Liver (tissue), 3 donors: ENCODE measurements around the gene YDJC.

ENCODE experiments used
- GABPA ChIP-seq, 2 donors: IDR thresholded peaks in 1 of 2; conservative IDR thresholded peaks in 1 of 2; 2 replicates each; pipeline ENCODE4 v1.6.1; 2016; ENCODE audit warnings: antibody characterized with exemption in 2 of 2, mild to moderate bottlenecking in 1 of 2, moderate library complexity in 1 of 2
- TAF1 ChIP-seq: conservative IDR thresholded peaks from 2 replicates; pipeline ENCODE4 v1.6.1; 2016; ENCODE audit warnings: antibody characterized with exemption, mild to moderate bottlenecking
- TF ChIP-seq, protein P1 (sequence below): IDR thresholded peaks from 2 replicates; pipeline ENCODE4 v1.6.1; 2016; ENCODE audit warnings: antibody characterized with exemption
- TF ChIP-seq, protein P2 (sequence below): fragments of 150-350 bp; IDR thresholded peaks from 2 replicates; pipeline ENCODE4 v1.5.1; 2017; ENCODE audit warnings: improper control_type of control experiment, low read depth, low read length; ENCODE audit not compliant: missing input control
- donor health status: healthy.
- donor health status: healthy.

DNA sequence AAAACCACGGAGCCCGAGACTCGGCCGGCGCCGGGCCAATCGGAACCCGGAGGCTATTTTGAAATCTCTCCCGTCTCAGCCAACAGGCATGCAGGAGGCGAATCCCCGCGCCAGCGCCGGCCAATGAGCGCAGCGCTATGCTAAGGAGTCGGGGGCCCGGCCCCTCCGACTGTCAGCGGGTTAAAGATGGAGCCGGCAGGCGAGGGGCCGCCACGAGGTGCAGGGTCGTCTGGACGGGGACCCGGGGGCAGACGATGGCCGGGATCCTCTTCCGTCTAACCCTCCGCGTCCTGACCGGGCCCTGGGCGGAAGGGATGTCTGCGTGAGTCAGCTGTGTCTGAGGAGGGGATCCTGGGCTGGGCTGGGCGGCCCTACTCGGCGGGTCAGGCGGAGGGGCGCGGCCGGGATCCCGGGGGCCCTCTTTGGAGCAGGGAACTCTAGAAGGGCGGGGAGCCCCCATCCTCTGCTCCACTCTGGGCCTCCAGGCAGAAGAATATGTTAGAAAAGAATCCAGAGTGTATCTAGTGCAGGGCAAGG lies 22.3 kb upstream of the YDJC start:
- no peak for TF ChIP-seq TAF1
- TF ChIP-seq GABPA (IDR thresholded peaks at IDR 0.05 in 1 of 2, conservative IDR thresholded peaks at IDR 0.05 in 1 of 2): no peak
- TF ChIP-seq, protein P1, sequence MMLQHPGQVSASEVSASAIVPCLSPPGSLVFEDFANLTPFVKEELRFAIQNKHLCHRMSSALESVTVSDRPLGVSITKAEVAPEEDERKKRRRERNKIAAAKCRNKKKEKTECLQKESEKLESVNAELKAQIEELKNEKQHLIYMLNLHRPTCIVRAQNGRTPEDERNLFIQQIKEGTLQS: no peak
- TF ChIP-seq, protein P2, sequence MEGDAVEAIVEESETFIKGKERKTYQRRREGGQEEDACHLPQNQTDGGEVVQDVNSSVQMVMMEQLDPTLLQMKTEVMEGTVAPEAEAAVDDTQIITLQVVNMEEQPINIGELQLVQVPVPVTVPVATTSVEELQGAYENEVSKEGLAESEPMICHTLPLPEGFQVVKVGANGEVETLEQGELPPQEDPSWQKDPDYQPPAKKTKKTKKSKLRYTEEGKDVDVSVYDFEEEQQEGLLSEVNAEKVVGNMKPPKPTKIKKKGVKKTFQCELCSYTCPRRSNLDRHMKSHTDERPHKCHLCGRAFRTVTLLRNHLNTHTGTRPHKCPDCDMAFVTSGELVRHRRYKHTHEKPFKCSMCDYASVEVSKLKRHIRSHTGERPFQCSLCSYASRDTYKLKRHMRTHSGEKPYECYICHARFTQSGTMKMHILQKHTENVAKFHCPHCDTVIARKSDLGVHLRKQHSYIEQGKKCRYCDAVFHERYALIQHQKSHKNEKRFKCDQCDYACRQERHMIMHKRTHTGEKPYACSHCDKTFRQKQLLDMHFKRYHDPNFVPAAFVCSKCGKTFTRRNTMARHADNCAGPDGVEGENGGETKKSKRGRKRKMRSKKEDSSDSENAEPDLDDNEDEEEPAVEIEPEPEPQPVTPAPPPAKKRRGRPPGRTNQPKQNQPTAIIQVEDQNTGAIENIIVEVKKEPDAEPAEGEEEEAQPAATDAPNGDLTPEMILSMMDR: no peak
